ENCODE measurements around the gene PMP22. TPM values are rescaled to one million over a fixed set of nuclear protein-coding genes. Genes with fewer than 3 reads are reported as not detected.

Gene PMP22
- total and polyA plus RNA-seq, 4 experiments from 2014 or later = 0.53 to 0.76 TPM; not detected in 2

GRCh38 chr17:15250135-15250860 lies 14.8 kb downstream of the PMP22 start:
- Mint-ChIP-seq H3K36me3 (no peaks in the 10 kb centered on the region), H3K27ac (no peak overlapping the region), H3K9me3 (no peaks in the 10 kb centered on the region), H3K27me3 (peaks cover 11 to 17% of the 10 kb centered on the region in 2 donors), H3K4me1 (peaks cover 0 to 3% (median 0%) of the 10 kb centered on the region in 4 donors), H3K4me3 (no peak overlapping the region)
- Histone ChIP-seq H3K27ac (ENCODE audit: low read depth, low read length) (no peak overlapping the region), H3K9me3 (ENCODE audit: control insufficient read depth in 1 of 2, low read length in 2 of 2) (no peaks in the 10 kb centered on the region), H3K4me3 (ENCODE audit: low read length in 2 of 2) (no peak overlapping the region), H3K36me3 (ENCODE audit: insufficient read depth, low read length) (no peaks in the 10 kb centered on the region), H3K27me3 (ENCODE audit: insufficient read depth, low read length) (no peaks in the 10 kb centered on the region), H3K4me1 (ENCODE audit: insufficient read depth, low read length) (no peaks in the 10 kb centered on the region)
- no peak for DNase-seq
- CTCF ChIA-PET (ENCODE audit: partially characterized antibody) = no interaction called here
- POLR2A ChIA-PET (ENCODE audit: partially characterized antibody) = no interaction called here
- intact Hi-C loops (cut with micrococcal nuclease) = no loop called here

- no peaks in the 10 kb centered on the region for H3K27me3 ChIP-seq (ENCODE audit: insufficient read depth, low read length)
- POLR2A ChIA-PET (ENCODE audit: partially characterized antibody) = no interaction called here
- H3K4me1 ChIP-seq (ENCODE audit: insufficient read depth, low read length) = no peaks in the 10 kb centered on the region
- H3K27me3 Mint-ChIP-seq = peaks cover 10 to 14% of the 10 kb centered on the region in 2 donors
- no peak for DNase-seq
- intact Hi-C loops (cut with micrococcal nuclease) = no loop called here
- H3K4me1 Mint-ChIP-seq = peaks cover 0 to 3% (median 0%) of the 10 kb centered on the region in 4 donors
- CTCF ChIA-PET (ENCODE audit: partially characterized antibody) = interaction anchor here (3.3 kb wide), 1 partner anchor 8 kb away, joined by 28 read pairs; no protein-coding TSS in a partner anchor
- H3K27ac ChIP-seq (ENCODE audit: low read depth, low read length) = no peak overlapping the region
- no peaks in the 10 kb centered on the region for H3K9me3 ChIP-seq (ENCODE audit: control insufficient read depth in 1 of 2, low read length in 2 of 2)
- no peak overlapping the region for H3K4me3 ChIP-seq (ENCODE audit: low read length in 2 of 2)
- no peak overlapping the region for H3K27ac Mint-ChIP-seq
- H3K4me3 Mint-ChIP-seq = no peak overlapping the region
- no peaks in the 10 kb centered on the region for H3K9me3 Mint-ChIP-seq
- H3K36me3 ChIP-seq (ENCODE audit: insufficient read depth, low read length) = no peaks in the 10 kb centered on the region
- no peaks in the 10 kb centered on the region for H3K36me3 Mint-ChIP-seq
Observed at GRCh38 chr17:15249487-15249886, 15.6 kb downstream of the PMP22 start.

- POLR2A ChIA-PET (ENCODE audit: partially characterized antibody) = no interaction called here
- Mint-ChIP-seq H3K27me3 (peaks cover 5% of the 10 kb centered on the region in 2 donors), H3K36me3 (no peaks in the 10 kb centered on the region), H3K4me1 (peaks cover 0 to 3% (median 0%) of the 10 kb centered on the region in 4 donors), H3K9me3 (no peaks in the 10 kb centered on the region), H3K27ac (no peak overlapping the region), H3K4me3 (no peak overlapping the region)
- H3K4me1 ChIP-seq (ENCODE audit: insufficient read depth, low read length) = no peaks in the 10 kb centered on the region
- H3K27ac ChIP-seq (ENCODE audit: low read depth, low read length) = no peak overlapping the region
- intact Hi-C loops (cut with micrococcal nuclease) = no loop called here
- H3K4me3 ChIP-seq (ENCODE audit: low read length in 2 of 2) = no peak overlapping the region
- H3K36me3 ChIP-seq (ENCODE audit: insufficient read depth, low read length) = no peaks in the 10 kb centered on the region
- CTCF ChIA-PET (ENCODE audit: partially characterized antibody) = interaction anchor here (0.5 to 3.3 kb wide), 2 partner anchors 10 to 12 kb away, joined by 3 to 28 read pairs; no protein-coding TSS in a partner anchor
- H3K9me3 ChIP-seq (ENCODE audit: control insufficient read depth in 1 of 2, low read length in 2 of 2) = no peaks in the 10 kb centered on the region
- H3K27me3 ChIP-seq (ENCODE audit: insufficient read depth, low read length) = no peaks in the 10 kb centered on the region
- no peak for DNase-seq
Observed at GRCh38 chr17:15247891-15248529, 17.1 kb downstream of the PMP22 start.

- H3K27ac ChIP-seq (ENCODE audit: low read depth, low read length) = no peak overlapping the region
- ChIA-PET CTCF (ENCODE audit: partially characterized antibody) (no interaction called here), POLR2A (ENCODE audit: partially characterized antibody) (no interaction called here)
- no peaks in the 10 kb centered on the region for H3K36me3 ChIP-seq (ENCODE audit: insufficient read depth, low read length)
- Mint-ChIP-seq H3K4me1 (peaks cover 0 to 3% (median 0%) of the 10 kb centered on the region in 4 donors), H3K36me3 (no peaks in the 10 kb centered on the region), H3K4me3 (no peak overlapping the region), H3K27me3 (peaks cover 6 to 14% of the 10 kb centered on the region in 2 donors), H3K9me3 (peaks cover 0 to 6% (median 2%) of the 10 kb centered on the region in 8 donors), H3K27ac (no peak overlapping the region)
- H3K9me3 ChIP-seq (ENCODE audit: control insufficient read depth in 1 of 2, low read length in 2 of 2) = no peaks in the 10 kb centered on the region
- DNase-seq = no peak
- no peaks in the 10 kb centered on the region for H3K27me3 ChIP-seq (ENCODE audit: insufficient read depth, low read length)
- no peak overlapping the region for H3K4me3 ChIP-seq (ENCODE audit: low read length in 2 of 2)
- intact Hi-C loops (cut with micrococcal nuclease) = no loop called here
- H3K4me1 ChIP-seq (ENCODE audit: insufficient read depth, low read length) = no peaks in the 10 kb centered on the region
Observed at GRCh38 chr17:15245054-15245453, 20.1 kb downstream of the PMP22 start.

GRCh38 chr17:15240644-15241043 lies 24.5 kb downstream of the PMP22 start:
- Mint-ChIP-seq H3K9me3 (peaks cover 0 to 6% (median 2%) of the 10 kb centered on the region in 8 donors), H3K27ac (no peak overlapping the region), H3K27me3 (peaks cover 9 to 19% of the 10 kb centered on the region in 2 donors), H3K4me1 (peaks cover 0 to 8% (median 1%) of the 10 kb centered on the region in 4 donors), H3K36me3 (no peaks in the 10 kb centered on the region), H3K4me3 (no peak overlapping the region)
- ChIA-PET POLR2A (ENCODE audit: partially characterized antibody) (no interaction called here), CTCF (ENCODE audit: partially characterized antibody) (no interaction called here)
- Histone ChIP-seq H3K27me3 (ENCODE audit: insufficient read depth, low read length) (no peaks in the 10 kb centered on the region), H3K4me1 (ENCODE audit: insufficient read depth, low read length) (no peaks in the 10 kb centered on the region), H3K4me3 (ENCODE audit: low read length in 2 of 2) (no peak overlapping the region), H3K9me3 (ENCODE audit: control insufficient read depth in 1 of 2, low read length in 2 of 2) (no peaks in the 10 kb centered on the region), H3K27ac (ENCODE audit: low read depth, low read length) (no peak overlapping the region), H3K36me3 (ENCODE audit: insufficient read depth, low read length) (no peaks in the 10 kb centered on the region)
- intact Hi-C loops (cut with micrococcal nuclease) = no loop called here
- DNase-seq = no peak

GRCh38 chr17:15239491-15239890 lies 25.6 kb downstream of the PMP22 start:
- H3K9me3 Mint-ChIP-seq = peaks cover 0 to 6% (median 2%) of the 10 kb centered on the region in 8 donors
- ChIA-PET CTCF (ENCODE audit: partially characterized antibody) (no interaction called here), POLR2A (ENCODE audit: partially characterized antibody) (no interaction called here)
- H3K27me3 Mint-ChIP-seq = peaks cover 9 to 19% of the 10 kb centered on the region in 2 donors
- Histone ChIP-seq H3K4me1 (ENCODE audit: insufficient read depth, low read length) (no peaks in the 10 kb centered on the region), H3K27me3 (ENCODE audit: insufficient read depth, low read length) (no peaks in the 10 kb centered on the region), H3K36me3 (ENCODE audit: insufficient read depth, low read length) (no peaks in the 10 kb centered on the region), H3K4me3 (ENCODE audit: low read length in 2 of 2) (no peak overlapping the region), H3K9me3 (ENCODE audit: control insufficient read depth in 1 of 2, low read length in 2 of 2) (no peaks in the 10 kb centered on the region), H3K27ac (ENCODE audit: low read depth, low read length) (no peak overlapping the region)
- no peaks in the 10 kb centered on the region for H3K36me3 Mint-ChIP-seq
- H3K27ac Mint-ChIP-seq = no peak overlapping the region
- H3K4me3 Mint-ChIP-seq = no peak overlapping the region
- DNase-seq = no peak
- intact Hi-C loops (cut with micrococcal nuclease) = no loop called here
- peaks cover 0 to 8% (median 1%) of the 10 kb centered on the region in 4 donors for H3K4me1 Mint-ChIP-seq

GRCh38 chr17:15238676-15239422 lies 26.3 kb downstream of the PMP22 start:
- H3K9me3 Mint-ChIP-seq = peaks cover 0 to 6% (median 2%) of the 10 kb centered on the region in 8 donors
- no peak for DNase-seq
- peaks cover 0 to 8% (median 1%) of the 10 kb centered on the region in 4 donors for H3K4me1 Mint-ChIP-seq
- POLR2A ChIA-PET (ENCODE audit: partially characterized antibody) = no interaction called here
- no peaks in the 10 kb centered on the region for H3K9me3 ChIP-seq (ENCODE audit: control insufficient read depth in 1 of 2, low read length in 2 of 2)
- H3K27me3 ChIP-seq (ENCODE audit: insufficient read depth, low read length) = no peaks in the 10 kb centered on the region
- H3K36me3 ChIP-seq (ENCODE audit: insufficient read depth, low read length) = no peaks in the 10 kb centered on the region
- H3K4me3 Mint-ChIP-seq = no peak overlapping the region
- H3K4me1 ChIP-seq (ENCODE audit: insufficient read depth, low read length) = no peaks in the 10 kb centered on the region
- peaks cover 11 to 19% of the 10 kb centered on the region in 2 donors for H3K27me3 Mint-ChIP-seq
- CTCF ChIA-PET (ENCODE audit: partially characterized antibody) = interaction anchor here (1.5 kb wide), 1 partner anchor 19 kb away, joined by 4 read pairs; no protein-coding TSS in a partner anchor
- H3K27ac ChIP-seq (ENCODE audit: low read depth, low read length) = no peak overlapping the region
- no peaks in the 10 kb centered on the region for H3K36me3 Mint-ChIP-seq
- H3K27ac Mint-ChIP-seq = no peak overlapping the region
- intact Hi-C loops (cut with micrococcal nuclease) = no loop called here
- H3K4me3 ChIP-seq (ENCODE audit: low read length in 2 of 2) = no peak overlapping the region

Data from CD4-positive, alpha-beta memory T cell (primary cell).